ENCODE measurements around the gene CRHR1. TPM values are rescaled to one million over a fixed set of nuclear protein-coding genes. Genes with fewer than 3 reads are reported as not detected.
"Not testable (repeated sequence)": the region's sequence is repeated elsewhere in the genome, so short reads cannot be mapped to it uniquely, and the experiment has no call there.

The CRHR1 gene
- total and polyA plus RNA-seq, 10 donors = 0.22 TPM; not detected in 9

- no peak overlapping the region for H3K27ac ChIP-seq
- H3K4me1 ChIP-seq = no peaks in the 10 kb centered on the region
- H3K27me3 ChIP-seq (replicated peaks in 1 of 7) = peaks cover 0 to 63% (median 0%) of the 10 kb centered on the region in 7 donors
- intact Hi-C loops (cut with DNase I; ENCODE audit: low total_unique reads) = no loop called here
- no peak overlapping the region for H3K4me3 ChIP-seq
- H3K36me3 ChIP-seq = no peaks in the 10 kb centered on the region
- TF ChIP-seq CTCF (IDR thresholded peaks at IDR 0.05 in 8 of 11, conservative IDR thresholded peaks at IDR 0.05 in 3 of 11) = no peak
- no peak for TF ChIP-seq POLR2A (IDR thresholded peaks at IDR 0.05)
- no peak for TF ChIP-seq POLR2AphosphoS5 (IDR thresholded peaks at IDR 0.05)
- WGBS, 5 donors = 43 to 53% (median 45%) methylated on average over 10 of the region's 10 CpGs
- no peak for DNase-seq
- no peaks in the 10 kb centered on the region for H3K9me3 ChIP-seq
Measured at GRCh38 chr17:45857977-45858708, 74.0 kb downstream of the CRHR1 start.

- no peaks in the 10 kb centered on the region for H3K4me1 ChIP-seq
- no peaks in the 10 kb centered on the region for H3K9me3 ChIP-seq
- TF ChIP-seq POLR2AphosphoS5 (IDR thresholded peaks at IDR 0.05) (no peak), CTCF (IDR thresholded peaks at IDR 0.05 in 8 of 11, conservative IDR thresholded peaks at IDR 0.05 in 3 of 11) (no peak), POLR2A (IDR thresholded peaks at IDR 0.05) (no peak)
- H3K27ac ChIP-seq = no peak overlapping the region
- WGBS, 5 donors = 78 to 93% (median 83%) methylated on average over 7 of the region's 7 CpGs
- peaks cover 0 to 64% (median 0%) of the 10 kb centered on the region in 7 donors for H3K27me3 ChIP-seq (replicated peaks in 1 of 7)
- H3K36me3 ChIP-seq = no peaks in the 10 kb centered on the region
- intact Hi-C loops (cut with DNase I; ENCODE audit: low total_unique reads) = no loop called here
- DNase-seq = no peak
- H3K4me3 ChIP-seq = no peak overlapping the region
Measured at GRCh38 chr17:45861165-45861564, 77.0 kb downstream of the CRHR1 start.

GRCh38 chr17:45862127-45862526 is 78.0 kb downstream of the CRHR1 start:
- WGBS, 5 donors = 78 to 88% (median 87%) methylated on average over 9 of the region's 9 CpGs
- H3K27me3 ChIP-seq (replicated peaks in 1 of 7) = peaks cover 0 to 59% (median 0%) of the 10 kb centered on the region in 7 donors
- DNase-seq; intact Hi-C loops (cut with DNase I; ENCODE audit: low total_unique reads); H3K4me3 ChIP-seq; H3K36me3 ChIP-seq; H3K4me1 ChIP-seq; H3K27ac ChIP-seq; H3K9me3 ChIP-seq: not testable (repeated sequence)

GRCh38 chr17:45863857-45864654 is 79.9 kb downstream of the CRHR1 start:
- TF ChIP-seq POLR2A (IDR thresholded peaks at IDR 0.05) (no peak), CTCF (IDR thresholded peaks at IDR 0.05 in 8 of 11, conservative IDR thresholded peaks at IDR 0.05 in 3 of 11) (no peak), POLR2AphosphoS5 (IDR thresholded peaks at IDR 0.05) (no peak)

More at GRCh38 chr17:45863857-45864654, 79.9 kb downstream of the CRHR1 start:
- no peaks in the 10 kb centered on the region for H3K9me3 ChIP-seq
- DNase-seq = no peak
- H3K27me3 ChIP-seq (replicated peaks in 1 of 7) = peaks cover 0 to 48% (median 0%) of the 10 kb centered on the region in 7 donors
- H3K4me3 ChIP-seq = no peak overlapping the region
- no peaks in the 10 kb centered on the region for H3K36me3 ChIP-seq
- H3K27ac ChIP-seq = no peak overlapping the region
- H3K4me1 ChIP-seq = no peaks in the 10 kb centered on the region
- intact Hi-C loops (cut with DNase I; ENCODE audit: low total_unique reads) = no loop called here
- WGBS, 5 donors = 55 to 65% (median 57%) methylated on average over 6 of the region's 6 CpGs

All from spleen (tissue), 11 donors.